ENCODE results near the gene IL1RL2. TPM values are rescaled to one million over a fixed set of nuclear protein-coding genes. Genes with fewer than 3 reads are reported as not detected.

IL1RL2 gene
- total and polyA plus RNA-seq, 2 of the 8 experiments (the other 6 are each of a cell fraction or from before 2014, with no cell fraction given): not detected

DNA sequence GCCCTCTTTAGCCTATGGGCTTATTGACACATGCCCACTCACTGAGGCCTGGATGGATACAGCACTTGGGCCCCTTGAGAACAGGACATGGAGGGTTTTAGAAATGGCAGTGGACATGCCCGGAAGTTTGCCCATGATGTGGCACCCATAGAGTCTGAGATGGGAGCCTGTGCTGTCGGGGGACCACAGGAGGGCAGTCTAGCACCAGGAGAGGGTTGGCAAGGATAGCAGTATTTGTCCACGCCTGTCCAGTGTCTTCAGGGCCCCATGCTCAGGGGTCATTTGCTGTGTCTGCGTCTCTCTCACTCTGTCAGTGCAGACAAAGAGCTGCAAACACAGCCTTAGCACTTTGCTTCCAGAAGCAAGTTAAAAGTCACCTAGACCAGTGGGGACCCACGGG lies 48.7 kb downstream of the IL1RL2 start (continued):
- TF ChIP-seq MAFK (IDR thresholded peaks at IDR 0.05; ENCODE audit: low read depth, low read length): no peak
- no peak for TF ChIP-seq SIX5 (IDR thresholded peaks at IDR 0.05; ENCODE audit: low read depth, low read length)
- no peak for TF ChIP-seq JUN (IDR thresholded peaks at IDR 0.05; ENCODE audit: low read depth, low read length)
- TF ChIP-seq BCL11A (IDR thresholded peaks at IDR 0.05; ENCODE audit: low read depth in 2 of 2, low read length in 2 of 2): no peak
- no peak for TF ChIP-seq GTF2F1 (IDR thresholded peaks at IDR 0.05; ENCODE audit: borderline replicate concordance, low read depth, low read length)
